H1 (cell line): ENCODE data around the gene ZXDB. TPM values are rescaled to one million over a fixed set of nuclear protein-coding genes. Genes with fewer than 3 reads are reported as not detected.

ENCODE experiments used
- CTCF ChIA-PET: fragments of 300-600 bp; sonication (Branson Sonifier 250); formaldehyde crosslinking; loops from one replicate; lab custom pipeline; 2021; ENCODE audit not compliant: partially characterized antibody; lab: Charles Lee
- POLR2A ChIA-PET: fragments of 300-600 bp; sonication (Branson Sonifier 250); formaldehyde crosslinking; loops from one replicate; lab custom pipeline; 2021; ENCODE audit warnings: inconsistent platforms; ENCODE audit not compliant: partially characterized antibody; lab: Charles Lee
- DNase-seq, 2 experiments: peaks; one replicate each; pipeline versions ENCODE4 v3.0.0 to v3.0.0-alpha.2; 2010 to 2022; ENCODE audit warnings: low spot score in 2 of 2, low read depth in 1 of 2, mixed read lengths in 1 of 2
- FAIRE-seq: peaks from 2 replicates; lab custom pipeline; 2011; peaks lifted over from hg19 to GRCh38; lab: Jason Lieb, UNC
- H2AFZ ChIP-seq: 2 replicates; pipeline ENCODE4 v1.8.1; 2012; ENCODE audit warnings: low read length, inconsistent platforms
- H2AK5ac ChIP-seq: 2 replicates; pipeline ENCODE4 v1.6.1; 2013; ENCODE audit warnings: low read depth, low read length
- H2BK120ac ChIP-seq: replicated peaks from 2 replicates; pipeline ENCODE3; 2013; ENCODE audit warnings: low read depth, low read length, inconsistent platforms
- H2BK12ac ChIP-seq: 2 replicates; pipeline ENCODE4 v1.6.1; 2013; ENCODE audit warnings: low read depth, low read length
- H2BK15ac ChIP-seq: 2 replicates; pipeline ENCODE4 v1.6.1; 2013; ENCODE audit warnings: low read length
- H2BK20ac ChIP-seq: 2 replicates; pipeline ENCODE4 v1.6.1; 2013; ENCODE audit warnings: low read length
- H2BK5ac ChIP-seq: 2 replicates; pipeline ENCODE4 v1.6.1; 2013; ENCODE audit warnings: low read depth, low read length
- H3K14ac ChIP-seq: 2 replicates; pipeline ENCODE4 v1.6.1; 2013; ENCODE audit warnings: inconsistent platforms; ENCODE audit not compliant: insufficient read length
- H3K18ac ChIP-seq: 2 replicates; pipeline ENCODE4 v1.6.1; 2013; ENCODE audit warnings: low read length; ENCODE audit errors: extremely low read depth
- H3K23ac ChIP-seq: 2 replicates; pipeline ENCODE4 v1.6.1; 2013; ENCODE audit warnings: inconsistent platforms; ENCODE audit not compliant: insufficient read length
- H3K23me2 ChIP-seq: 2 replicates; pipeline ENCODE4 v1.6.1; 2013; ENCODE audit warnings: low read depth, low read length
- H3K27ac ChIP-seq: 2 replicates; pipeline ENCODE4 v1.6.1; 2011; ENCODE audit warnings: low read depth, low read length, inconsistent platforms
- H3K27me3 ChIP-seq, 4 experiments: replicated peaks in 1 of 4; 1 replicate in 1 of 4; 2 replicates in 3 of 4; pipeline versions ENCODE4 v1.6.1 to v1.8.1; 2011 to 2013; ENCODE audit warnings: low read length in 3 of 4, mild to moderate bottlenecking in 3 of 4, inconsistent platforms in 2 of 4, mixed read lengths in 2 of 4, moderate library complexity in 1 of 4; ENCODE audit not compliant: control insufficient read depth in 3 of 4, insufficient read depth in 3 of 4; ENCODE audit errors: extremely low read depth in 1 of 4
- H3K36me3 ChIP-seq, 4 experiments: 2 replicates each; pipeline versions ENCODE4 v1.6.1 to v1.8.1; 2011 to 2013; ENCODE audit warnings: mild to moderate bottlenecking in 4 of 4, low read length in 3 of 4, moderate library complexity in 2 of 4, control low read depth in 1 of 4, inconsistent platforms in 1 of 4; ENCODE audit not compliant: insufficient read depth in 4 of 4, control insufficient read depth in 2 of 4
- H3K4ac ChIP-seq: replicated peaks from 2 replicates; pipeline ENCODE3; 2013; ENCODE audit warnings: low read length, low read depth, mixed read lengths, inconsistent platforms; ENCODE audit not compliant: insufficient read length
- H3K4me1 ChIP-seq, 4 experiments: replicated peaks in 1 of 4; 1 replicate in 1 of 4; 2 replicates in 3 of 4; pipeline versions ENCODE4 v1.6.1 to v1.8.1; 2011 to 2013; ENCODE audit warnings: low read length in 3 of 4, inconsistent platforms in 2 of 4, mixed read lengths in 1 of 4; ENCODE audit not compliant: insufficient read depth in 4 of 4, control insufficient read depth in 3 of 4
- H3K4me2 ChIP-seq, 2 experiments: 2 replicates each; pipeline versions ENCODE4 v1.6.1 to v1.8.1; 2011 to 2013; ENCODE audit warnings: low read depth in 2 of 2, low read length in 2 of 2, control low read depth in 1 of 2, inconsistent platforms in 1 of 2, mild to moderate bottlenecking in 1 of 2; ENCODE audit not compliant: insufficient read depth in 1 of 2
- H3K4me3 ChIP-seq, 4 experiments: fragments of 200-600, 300-600 bp in 1 of 4; sonication (generic), shearing (Covaris generic), sonication (Bioruptor Twin) in 1 of 4; 2 replicates each; pipeline versions ENCODE4 v1.5.1 to v1.8.1; 2011 to 2016; ENCODE audit warnings: low read length in 4 of 4, low read depth in 3 of 4, control low read depth in 2 of 4, inconsistent platforms in 2 of 4, mild to moderate bottlenecking in 2 of 4, mixed read lengths in 1 of 4, moderate library complexity in 1 of 4; ENCODE audit not compliant: insufficient read depth in 2 of 4; ENCODE audit errors: extremely low read depth in 1 of 4
- H3K56ac ChIP-seq: replicated peaks from 2 replicates; pipeline ENCODE3; 2013; ENCODE audit warnings: low read depth, mild to moderate bottlenecking, mixed read lengths, low read length, inconsistent platforms; ENCODE audit not compliant: insufficient read length
- H3K79me1 ChIP-seq: 2 replicates; pipeline ENCODE4 v1.6.1; 2013; ENCODE audit warnings: low read depth, low read length, control low read depth
- H3K79me2 ChIP-seq, 2 experiments: 2 replicates each; pipeline versions ENCODE4 v1.6.1 to v1.8.1; 2012 to 2013; ENCODE audit warnings: low read length in 2 of 2, mild to moderate bottlenecking in 2 of 2, inconsistent platforms in 1 of 2; ENCODE audit not compliant: insufficient read depth in 2 of 2, control insufficient read depth in 1 of 2
- H3K9ac ChIP-seq, 4 experiments: replicated peaks in 1 of 4; 1 replicate in 1 of 4; 2 replicates in 3 of 4; pipeline versions ENCODE4 v1.6.1 to v1.8.1; 2011 to 2013; ENCODE audit warnings: low read depth in 3 of 4, low read length in 3 of 4, control low read depth in 2 of 4, mild to moderate bottlenecking in 2 of 4, moderate library complexity in 2 of 4, inconsistent platforms in 1 of 4; ENCODE audit errors: extremely low read depth in 1 of 4
- H3K9me3 ChIP-seq, 2 experiments: 2 replicates each; pipeline versions ENCODE4 v1.6.1 to v1.8.1; 2012 to 2013; ENCODE audit warnings: mild to moderate bottlenecking in 2 of 2, moderate library complexity in 2 of 2, control low read depth in 1 of 2, inconsistent platforms in 1 of 2, low read depth in 1 of 2, low read length in 1 of 2, mixed read lengths in 1 of 2; ENCODE audit not compliant: insufficient read depth in 2 of 2
- H4K20me1 ChIP-seq, 2 experiments: replicated peaks in 1 of 2; 2 replicates each; pipeline versions ENCODE3 to v1.8.1; 2011 to 2013; ENCODE audit warnings: inconsistent platforms in 2 of 2, low read length in 2 of 2, mild to moderate bottlenecking in 1 of 2; ENCODE audit not compliant: insufficient read depth in 2 of 2, control insufficient read depth in 1 of 2
- H4K5ac ChIP-seq: 2 replicates; pipeline ENCODE4 v1.6.1; 2013; ENCODE audit warnings: low read length, low read depth, mixed read lengths, inconsistent platforms; ENCODE audit not compliant: insufficient read length
- H4K8ac ChIP-seq: 2 replicates; pipeline ENCODE4 v1.8.0; 2013; ENCODE audit warnings: mild to moderate bottlenecking, moderate library complexity, low read length, inconsistent platforms; ENCODE audit not compliant: insufficient read depth; ENCODE audit errors: extremely low read depth
- H4K91ac ChIP-seq: replicated peaks from 2 replicates; pipeline ENCODE3; 2013; ENCODE audit warnings: low read length, mixed read lengths, inconsistent platforms; ENCODE audit not compliant: insufficient read length
- BACH1 ChIP-seq: IDR thresholded peaks from 2 replicates; pipeline ENCODE4 v1.6.1; 2012; ENCODE audit warnings: low read length, improper control_type of control experiment
- CBX5 ChIP-seq: fragments of 300-800, 300-1000 bp; sonication (generic); IDR thresholded peaks from 2 replicates; pipeline ENCODE4 v1.7.1; 2016; ENCODE audit warnings: antibody characterized with exemption, low read length, low read depth
- CHD2 ChIP-seq: IDR thresholded peaks from 2 replicates; pipeline ENCODE4 v1.6.1; 2012; ENCODE audit warnings: low read length, improper control_type of control experiment
- CTCF ChIP-seq, 3 experiments: IDR thresholded peaks; 1 replicate in 2 of 3; 2 replicates in 1 of 3; pipeline versions ENCODE4 v1.5.1 to v1.6.1; 2011; ENCODE audit warnings: low read length in 3 of 3, mild to moderate bottlenecking in 3 of 3, inconsistent platforms in 2 of 3, low read depth in 1 of 3, moderate library complexity in 1 of 3; ENCODE audit not compliant: insufficient read depth in 1 of 3; ENCODE audit errors: control extremely low read depth in 1 of 3
- NANOG ChIP-seq: IDR thresholded peaks from 2 replicates; pipeline ENCODE4 v1.6.1; 2011; ENCODE audit warnings: low read length, low read depth, mild to moderate bottlenecking, inconsistent platforms; ENCODE audit not compliant: insufficient read depth, poor library complexity, severe bottlenecking
- PHF8 ChIP-seq: fragments of 200-600 bp; sonication (generic); conservative IDR thresholded peaks from 2 replicates; pipeline ENCODE4 v1.7.1; 2012; ENCODE audit warnings: low read depth, mild to moderate bottlenecking, inconsistent platforms, low read length, moderate library complexity
- RAD21 ChIP-seq, 2 experiments: IDR thresholded peaks in 1 of 2; conservative IDR thresholded peaks in 1 of 2; 2 replicates each; pipeline ENCODE4 v1.6.1; 2011; ENCODE audit warnings: low read depth in 2 of 2, low read length in 2 of 2, improper control_type of control experiment in 1 of 2, inconsistent platforms in 1 of 2, mild to moderate bottlenecking in 1 of 2, moderate library complexity in 1 of 2
- RXRA ChIP-seq: IDR thresholded peaks from 2 replicates; pipeline ENCODE4 v1.6.1; 2011; ENCODE audit warnings: low read depth, mild to moderate bottlenecking, low read length, moderate library complexity; ENCODE audit not compliant: insufficient read depth
- SAP30 ChIP-seq: fragments of 300-600 bp; sonication (generic); IDR thresholded peaks from 2 replicates; pipeline ENCODE4 v1.7.1; 2012; ENCODE audit warnings: low read length, moderate library complexity, mild to moderate bottlenecking, inconsistent platforms; ENCODE audit not compliant: insufficient read depth, insufficient replicate concordance
- SIN3A ChIP-seq, 2 experiments: IDR thresholded peaks in 1 of 2; conservative IDR thresholded peaks in 1 of 2; 2 replicates each; pipeline ENCODE4 v1.6.1; 2011 to 2012; ENCODE audit warnings: low read length in 2 of 2, improper control_type of control experiment in 1 of 2, low read depth in 1 of 2, mild to moderate bottlenecking in 1 of 2
- SP2 ChIP-seq: IDR thresholded peaks from 2 replicates; pipeline ENCODE4 v1.6.1; 2012; ENCODE audit warnings: mild to moderate bottlenecking, low read length, inconsistent platforms
- SUZ12 ChIP-seq: fragments of 200-600 bp; sonication (generic); IDR thresholded peaks from 2 replicates; pipeline ENCODE4 v1.6.1; 2012; ENCODE audit warnings: mild to moderate bottlenecking, inconsistent platforms, low read length, moderate library complexity, mixed read lengths
- WGBS, 2 experiments: shearing (Covaris generic) in 1 of 2; methylation state at CpG; one replicate each; pipeline versions ENCODE4 v1.1.6 to v1.1.7; 2013 to 2015; ENCODE audit warnings: low lambda C conversion rate in 2 of 2, mixed read lengths in 2 of 2, inconsistent platforms in 1 of 2, low coverage in 1 of 2, missing lambda C conversion rate in 1 of 2; ENCODE audit not compliant: insufficient replicate concordance in 2 of 2, insufficient coverage in 1 of 2, insufficient read length in 1 of 2; ENCODE audit errors: extremely low coverage in 1 of 2, missing lambda C conversion rate in 1 of 2; 5-methylcytosine and 5-hydroxymethylcytosine counted together
- polyA plus RNA-seq, 7 experiments: library from polyadenylated mRNA; depleted of rRNA in 3 of 7; stranded (reverse) in 5 of 7; unstranded in 2 of 7; fragments of >200 nt in 5 of 7; fragments of 200-250 nt in 2 of 7; gene quantifications; 1 replicate in 5 of 7; 2 replicates in 1 of 7; 4 replicates in 1 of 7; pipeline versions ENCODE4 v1.2.1 to v1.2.3, GENCODE V29; 2011 to 2013; ENCODE audit warnings: missing spikeins in 2 of 7, mixed read lengths in 2 of 7
- total RNA-seq: library from RNA; stranded (reverse); fragmentation: NEBNext Ultra II Directional; extraction: Animal tissue kit (Norgen Biotek cat#: 25700); gene quantifications from 2 replicates; pipeline ENCODE4 v1.2.1, GENCODE V29; 2021

The ZXDB gene
- total and polyA plus RNA-seq, 2 of the 8 experiments (the other 6 are each of a cell fraction or from before 2014, with no cell fraction given) = 4.0 to 6.7 TPM

- no peaks in the 10 kb centered on the region for H3K23me2 ChIP-seq
- no peaks in the 10 kb centered on the region for H3K27me3 ChIP-seq
- H3K4ac ChIP-seq = no peak overlapping the region
- POLR2A ChIA-PET = no interaction called here
- H2AK5ac ChIP-seq = no peak overlapping the region
- H3K79me2 ChIP-seq = no peaks in the 10 kb centered on the region
- H3K23ac ChIP-seq = no peak overlapping the region
- H4K91ac ChIP-seq = no peak overlapping the region
- H2BK15ac ChIP-seq = no peak overlapping the region
- no peaks in the 10 kb centered on the region for H3K4me1 ChIP-seq
- H3K27ac ChIP-seq = no peak overlapping the region
- H4K20me1 ChIP-seq = no peaks in the 10 kb centered on the region
- no peak overlapping the region for H4K8ac ChIP-seq
- H3K56ac ChIP-seq = no peak overlapping the region
- CTCF ChIA-PET = no interaction called here
- no peak overlapping the region for H2AFZ ChIP-seq
- H2BK20ac ChIP-seq = no peak overlapping the region
- H3K9me3 ChIP-seq = no peaks in the 10 kb centered on the region
- no peak for FAIRE-seq
- no peaks in the 10 kb centered on the region for H3K36me3 ChIP-seq
- no peak overlapping the region for H3K4me2 ChIP-seq
- H3K9ac ChIP-seq = no peak overlapping the region
- H3K18ac ChIP-seq = no peak overlapping the region
- H2BK120ac ChIP-seq = no peak overlapping the region
- H2BK5ac ChIP-seq = no peak overlapping the region
- DNase-seq = no peak
- H3K4me3 ChIP-seq = no peak overlapping the region
- no peaks in the 10 kb centered on the region for H3K79me1 ChIP-seq
- H2BK12ac ChIP-seq = no peak overlapping the region
- H3K14ac ChIP-seq = no peak overlapping the region
- no peak overlapping the region for H4K5ac ChIP-seq
- WGBS, 2 experiments = 91% methylated on average over 4 of the region's 4 CpGs; no CpG with 5 or more reads in 1 of the 2 experiments
- no peak for TF ChIP-seq SUZ12
- no peak for TF ChIP-seq RXRA
- no peak for TF ChIP-seq SP2
- TF ChIP-seq RAD21 (IDR thresholded peaks at IDR 0.05 in 1 of 2, conservative IDR thresholded peaks at IDR 0.05 in 1 of 2; ENCODE audit: low read depth in 2 of 2, low read length in 2 of 2) = no peak
- no peak for TF ChIP-seq SAP30
- TF ChIP-seq PHF8 = no peak
- no peak for TF ChIP-seq CHD2
- no peak for TF ChIP-seq BACH1
- no peak for TF ChIP-seq CTCF (IDR thresholded peaks at IDR 0.05; ENCODE audit: control extremely low read depth in 1 of 3, insufficient read depth in 1 of 3, low read depth in 1 of 3, low read length in 3 of 3)
- no peak for TF ChIP-seq SIN3A (conservative IDR thresholded peaks at IDR 0.05 in 1 of 2, IDR thresholded peaks at IDR 0.05 in 1 of 2; ENCODE audit: low read depth in 1 of 2, low read length in 2 of 2)
- TF ChIP-seq NANOG = no peak
- TF ChIP-seq CBX5 = no peak
These were observed 48.8 kb downstream of the ZXDB start for GRCh38 chrX:57640674-57641016.
